H1 (cell line): ENCODE results near the gene PGM2. TPM values are rescaled to one million over a fixed set of nuclear protein-coding genes. Genes with fewer than 3 reads are reported as not detected.
A peak's percentile ranks its signal among the peaks of the same experiment; 100 is the strongest.

Experiments
- CTCF ChIA-PET: fragments of 300-600 bp; sonication (Branson Sonifier 250); formaldehyde crosslinking; loops from one replicate; lab custom pipeline; 2021; ENCODE audit not compliant: partially characterized antibody; lab: Charles Lee
- POLR2A ChIA-PET: fragments of 300-600 bp; sonication (Branson Sonifier 250); formaldehyde crosslinking; loops from one replicate; lab custom pipeline; 2021; ENCODE audit warnings: inconsistent platforms; ENCODE audit not compliant: partially characterized antibody; lab: Charles Lee
- DNase-seq, 2 experiments: peaks; one replicate each; pipeline versions ENCODE4 v3.0.0 to v3.0.0-alpha.2; 2010 to 2022; ENCODE audit warnings: low spot score in 2 of 2, low read depth in 1 of 2, mixed read lengths in 1 of 2
- FAIRE-seq: peaks from 2 replicates; lab custom pipeline; 2011; peaks lifted over from hg19 to GRCh38; lab: Jason Lieb, UNC
- H2AFZ ChIP-seq: 2 replicates; pipeline ENCODE4 v1.8.1; 2012; ENCODE audit warnings: low read length, inconsistent platforms
- H2AK5ac ChIP-seq: 2 replicates; pipeline ENCODE4 v1.6.1; 2013; ENCODE audit warnings: low read depth, low read length
- H2BK120ac ChIP-seq: replicated peaks from 2 replicates; pipeline ENCODE3; 2013; ENCODE audit warnings: low read depth, low read length, inconsistent platforms
- H2BK12ac ChIP-seq: 2 replicates; pipeline ENCODE4 v1.6.1; 2013; ENCODE audit warnings: low read depth, low read length
- H2BK15ac ChIP-seq: 2 replicates; pipeline ENCODE4 v1.6.1; 2013; ENCODE audit warnings: low read length
- H2BK20ac ChIP-seq: 2 replicates; pipeline ENCODE4 v1.6.1; 2013; ENCODE audit warnings: low read length
- H2BK5ac ChIP-seq: 2 replicates; pipeline ENCODE4 v1.6.1; 2013; ENCODE audit warnings: low read depth, low read length
- H3K14ac ChIP-seq: 2 replicates; pipeline ENCODE4 v1.6.1; 2013; ENCODE audit warnings: inconsistent platforms; ENCODE audit not compliant: insufficient read length
- H3K18ac ChIP-seq: 2 replicates; pipeline ENCODE4 v1.6.1; 2013; ENCODE audit warnings: low read length; ENCODE audit errors: extremely low read depth
- H3K23ac ChIP-seq: 2 replicates; pipeline ENCODE4 v1.6.1; 2013; ENCODE audit warnings: inconsistent platforms; ENCODE audit not compliant: insufficient read length
- H3K23me2 ChIP-seq: 2 replicates; pipeline ENCODE4 v1.6.1; 2013; ENCODE audit warnings: low read depth, low read length
- H3K27ac ChIP-seq: 2 replicates; pipeline ENCODE4 v1.6.1; 2011; ENCODE audit warnings: low read depth, low read length, inconsistent platforms
- H3K27me3 ChIP-seq, 4 experiments: replicated peaks in 1 of 4; 1 replicate in 1 of 4; 2 replicates in 3 of 4; pipeline versions ENCODE4 v1.6.1 to v1.8.1; 2011 to 2013; ENCODE audit warnings: low read length in 3 of 4, mild to moderate bottlenecking in 3 of 4, inconsistent platforms in 2 of 4, mixed read lengths in 2 of 4, moderate library complexity in 1 of 4; ENCODE audit not compliant: control insufficient read depth in 3 of 4, insufficient read depth in 3 of 4; ENCODE audit errors: extremely low read depth in 1 of 4
- H3K36me3 ChIP-seq, 4 experiments: 2 replicates each; pipeline versions ENCODE4 v1.6.1 to v1.8.1; 2011 to 2013; ENCODE audit warnings: mild to moderate bottlenecking in 4 of 4, low read length in 3 of 4, moderate library complexity in 2 of 4, control low read depth in 1 of 4, inconsistent platforms in 1 of 4; ENCODE audit not compliant: insufficient read depth in 4 of 4, control insufficient read depth in 2 of 4
- H3K4ac ChIP-seq: replicated peaks from 2 replicates; pipeline ENCODE3; 2013; ENCODE audit warnings: low read length, low read depth, mixed read lengths, inconsistent platforms; ENCODE audit not compliant: insufficient read length
- H3K4me1 ChIP-seq, 4 experiments: replicated peaks in 1 of 4; 1 replicate in 1 of 4; 2 replicates in 3 of 4; pipeline versions ENCODE4 v1.6.1 to v1.8.1; 2011 to 2013; ENCODE audit warnings: low read length in 3 of 4, inconsistent platforms in 2 of 4, mixed read lengths in 1 of 4; ENCODE audit not compliant: insufficient read depth in 4 of 4, control insufficient read depth in 3 of 4
- H3K4me2 ChIP-seq, 2 experiments: 2 replicates each; pipeline versions ENCODE4 v1.6.1 to v1.8.1; 2011 to 2013; ENCODE audit warnings: low read depth in 2 of 2, low read length in 2 of 2, control low read depth in 1 of 2, inconsistent platforms in 1 of 2, mild to moderate bottlenecking in 1 of 2; ENCODE audit not compliant: insufficient read depth in 1 of 2
- H3K4me3 ChIP-seq, 4 experiments: fragments of 200-600, 300-600 bp in 1 of 4; sonication (generic), shearing (Covaris generic), sonication (Bioruptor Twin) in 1 of 4; 2 replicates each; pipeline versions ENCODE4 v1.5.1 to v1.8.1; 2011 to 2016; ENCODE audit warnings: low read length in 4 of 4, low read depth in 3 of 4, control low read depth in 2 of 4, inconsistent platforms in 2 of 4, mild to moderate bottlenecking in 2 of 4, mixed read lengths in 1 of 4, moderate library complexity in 1 of 4; ENCODE audit not compliant: insufficient read depth in 2 of 4; ENCODE audit errors: extremely low read depth in 1 of 4
- H3K56ac ChIP-seq: replicated peaks from 2 replicates; pipeline ENCODE3; 2013; ENCODE audit warnings: low read depth, mild to moderate bottlenecking, mixed read lengths, low read length, inconsistent platforms; ENCODE audit not compliant: insufficient read length
- H3K79me1 ChIP-seq: 2 replicates; pipeline ENCODE4 v1.6.1; 2013; ENCODE audit warnings: low read depth, low read length, control low read depth
- H3K79me2 ChIP-seq, 2 experiments: 2 replicates each; pipeline versions ENCODE4 v1.6.1 to v1.8.1; 2012 to 2013; ENCODE audit warnings: low read length in 2 of 2, mild to moderate bottlenecking in 2 of 2, inconsistent platforms in 1 of 2; ENCODE audit not compliant: insufficient read depth in 2 of 2, control insufficient read depth in 1 of 2
- H3K9ac ChIP-seq, 4 experiments: replicated peaks in 1 of 4; 1 replicate in 1 of 4; 2 replicates in 3 of 4; pipeline versions ENCODE4 v1.6.1 to v1.8.1; 2011 to 2013; ENCODE audit warnings: low read depth in 3 of 4, low read length in 3 of 4, control low read depth in 2 of 4, mild to moderate bottlenecking in 2 of 4, moderate library complexity in 2 of 4, inconsistent platforms in 1 of 4; ENCODE audit errors: extremely low read depth in 1 of 4
- H3K9me3 ChIP-seq, 2 experiments: 2 replicates each; pipeline versions ENCODE4 v1.6.1 to v1.8.1; 2012 to 2013; ENCODE audit warnings: mild to moderate bottlenecking in 2 of 2, moderate library complexity in 2 of 2, control low read depth in 1 of 2, inconsistent platforms in 1 of 2, low read depth in 1 of 2, low read length in 1 of 2, mixed read lengths in 1 of 2; ENCODE audit not compliant: insufficient read depth in 2 of 2
- H4K20me1 ChIP-seq, 2 experiments: replicated peaks in 1 of 2; 2 replicates each; pipeline versions ENCODE3 to v1.8.1; 2011 to 2013; ENCODE audit warnings: inconsistent platforms in 2 of 2, low read length in 2 of 2, mild to moderate bottlenecking in 1 of 2; ENCODE audit not compliant: insufficient read depth in 2 of 2, control insufficient read depth in 1 of 2
- H4K5ac ChIP-seq: 2 replicates; pipeline ENCODE4 v1.6.1; 2013; ENCODE audit warnings: low read length, low read depth, mixed read lengths, inconsistent platforms; ENCODE audit not compliant: insufficient read length
- H4K8ac ChIP-seq: 2 replicates; pipeline ENCODE4 v1.8.0; 2013; ENCODE audit warnings: mild to moderate bottlenecking, moderate library complexity, low read length, inconsistent platforms; ENCODE audit not compliant: insufficient read depth; ENCODE audit errors: extremely low read depth
- H4K91ac ChIP-seq: replicated peaks from 2 replicates; pipeline ENCODE3; 2013; ENCODE audit warnings: low read length, mixed read lengths, inconsistent platforms; ENCODE audit not compliant: insufficient read length
- RAD21 ChIP-seq, 2 experiments: IDR thresholded peaks in 1 of 2; conservative IDR thresholded peaks in 1 of 2; 2 replicates each; pipeline ENCODE4 v1.6.1; 2011; ENCODE audit warnings: low read depth in 2 of 2, low read length in 2 of 2, improper control_type of control experiment in 1 of 2, inconsistent platforms in 1 of 2, mild to moderate bottlenecking in 1 of 2, moderate library complexity in 1 of 2
- SAP30 ChIP-seq: fragments of 300-600 bp; sonication (generic); IDR thresholded peaks from 2 replicates; pipeline ENCODE4 v1.7.1; 2012; ENCODE audit warnings: low read length, moderate library complexity, mild to moderate bottlenecking, inconsistent platforms; ENCODE audit not compliant: insufficient read depth, insufficient replicate concordance
- WGBS, 2 experiments: shearing (Covaris generic) in 1 of 2; methylation state at CpG; one replicate each; pipeline versions ENCODE4 v1.1.6 to v1.1.7; 2013 to 2015; ENCODE audit warnings: low lambda C conversion rate in 2 of 2, mixed read lengths in 2 of 2, inconsistent platforms in 1 of 2, low coverage in 1 of 2, missing lambda C conversion rate in 1 of 2; ENCODE audit not compliant: insufficient replicate concordance in 2 of 2, insufficient coverage in 1 of 2, insufficient read length in 1 of 2; ENCODE audit errors: extremely low coverage in 1 of 2, missing lambda C conversion rate in 1 of 2; 5-methylcytosine and 5-hydroxymethylcytosine counted together
- polyA plus RNA-seq, 7 experiments: library from polyadenylated mRNA; depleted of rRNA in 3 of 7; stranded (reverse) in 5 of 7; unstranded in 2 of 7; fragments of >200 nt in 5 of 7; fragments of 200-250 nt in 2 of 7; gene quantifications; 1 replicate in 5 of 7; 2 replicates in 1 of 7; 4 replicates in 1 of 7; pipeline versions ENCODE4 v1.2.1 to v1.2.3, GENCODE V29; 2011 to 2013; ENCODE audit warnings: missing spikeins in 2 of 7, mixed read lengths in 2 of 7
- total RNA-seq: library from RNA; stranded (reverse); fragmentation: NEBNext Ultra II Directional; extraction: Animal tissue kit (Norgen Biotek cat#: 25700); gene quantifications from 2 replicates; pipeline ENCODE4 v1.2.1, GENCODE V29; 2021
- TF ChIP-seq, protein P1 (sequence below), 3 experiments: IDR thresholded peaks; 1 replicate in 2 of 3; 2 replicates in 1 of 3; pipeline versions ENCODE4 v1.5.1 to v1.6.1; 2011; ENCODE audit warnings: low read length in 3 of 3, mild to moderate bottlenecking in 3 of 3, inconsistent platforms in 2 of 3, low read depth in 1 of 3, moderate library complexity in 1 of 3; ENCODE audit not compliant: insufficient read depth in 1 of 3; ENCODE audit errors: control extremely low read depth in 1 of 3
- TF ChIP-seq, protein P2 (sequence below): IDR thresholded peaks from 2 replicates; pipeline ENCODE4 v1.6.1; 2012; ENCODE audit warnings: low read length, inconsistent platforms

Gene PGM2
- total and polyA plus RNA-seq, 2 of the 8 experiments (the other 6 are each of a cell fraction or from before 2014, with no cell fraction given) = 7.7 to 38.0 TPM

DNA sequence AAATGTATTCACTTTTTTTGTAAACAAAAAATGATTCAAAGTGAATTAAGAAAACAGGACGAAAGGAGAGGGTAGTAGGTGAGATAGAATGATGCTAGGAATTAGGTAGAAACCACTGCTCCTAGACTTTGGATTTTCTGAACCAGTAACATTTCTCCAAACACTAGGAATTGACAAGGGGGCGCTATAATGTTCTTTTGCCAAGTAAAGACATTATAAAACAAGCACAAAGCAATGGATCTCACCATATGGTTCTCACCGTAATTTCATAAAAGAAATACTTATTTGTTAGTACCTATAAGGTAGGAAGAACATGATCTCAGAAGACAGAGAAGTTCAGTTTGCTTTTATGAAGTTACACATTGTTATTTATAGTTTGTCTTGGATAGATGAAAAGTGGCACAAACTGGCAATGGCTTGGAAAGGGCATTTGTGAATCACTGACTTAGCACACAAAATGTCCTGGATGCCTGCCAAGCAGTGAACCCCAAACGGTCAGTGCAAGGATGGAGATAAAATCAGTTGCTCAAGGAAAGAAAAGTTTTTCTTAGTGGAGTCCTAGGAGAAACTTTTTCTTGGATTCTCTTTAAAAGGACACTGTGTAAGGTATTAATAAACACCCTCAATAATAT lies 56.3 kb downstream of the PGM2 start:
- Histone ChIP-seq H2AK5ac (no peak overlapping the region), H2BK12ac (no peak overlapping the region), H3K23me2 (no peaks in the 10 kb centered on the region; the same call in 1 of the 2 replicates), H3K4ac (no peak overlapping the region), H4K91ac (no peak overlapping the region), H3K4me1 (no peaks in the 10 kb centered on the region), H3K9ac (no peak overlapping the region), H3K36me3 (no peaks in the 10 kb centered on the region), H3K9me3 (no peaks in the 10 kb centered on the region), H3K14ac (no peak overlapping the region), H3K27me3 (peaks cover 0 to 2% (median 0%) of the 10 kb centered on the region in 4 experiments; a peak in 2 of 7 replicates), H3K27ac (no peak overlapping the region), H3K79me1 (no peaks in the 10 kb centered on the region), H3K4me3 (no peak overlapping the region), H3K56ac (no peak overlapping the region), H2BK120ac (no peak overlapping the region), H3K4me2 (no peak overlapping the region), H3K18ac (no peak overlapping the region), H2BK5ac (no peak overlapping the region), H2BK15ac (no peak overlapping the region), H4K5ac (no peak overlapping the region), H3K79me2 (no peaks in the 10 kb centered on the region), H2BK20ac (no peak overlapping the region), H3K23ac (no peak overlapping the region), H2AFZ (no peak overlapping the region), H4K8ac (no peak overlapping the region), H4K20me1 (peaks cover 0 to 1% of the 10 kb centered on the region in 2 experiments)
- no peak for FAIRE-seq
- TF ChIP-seq, protein P1, sequence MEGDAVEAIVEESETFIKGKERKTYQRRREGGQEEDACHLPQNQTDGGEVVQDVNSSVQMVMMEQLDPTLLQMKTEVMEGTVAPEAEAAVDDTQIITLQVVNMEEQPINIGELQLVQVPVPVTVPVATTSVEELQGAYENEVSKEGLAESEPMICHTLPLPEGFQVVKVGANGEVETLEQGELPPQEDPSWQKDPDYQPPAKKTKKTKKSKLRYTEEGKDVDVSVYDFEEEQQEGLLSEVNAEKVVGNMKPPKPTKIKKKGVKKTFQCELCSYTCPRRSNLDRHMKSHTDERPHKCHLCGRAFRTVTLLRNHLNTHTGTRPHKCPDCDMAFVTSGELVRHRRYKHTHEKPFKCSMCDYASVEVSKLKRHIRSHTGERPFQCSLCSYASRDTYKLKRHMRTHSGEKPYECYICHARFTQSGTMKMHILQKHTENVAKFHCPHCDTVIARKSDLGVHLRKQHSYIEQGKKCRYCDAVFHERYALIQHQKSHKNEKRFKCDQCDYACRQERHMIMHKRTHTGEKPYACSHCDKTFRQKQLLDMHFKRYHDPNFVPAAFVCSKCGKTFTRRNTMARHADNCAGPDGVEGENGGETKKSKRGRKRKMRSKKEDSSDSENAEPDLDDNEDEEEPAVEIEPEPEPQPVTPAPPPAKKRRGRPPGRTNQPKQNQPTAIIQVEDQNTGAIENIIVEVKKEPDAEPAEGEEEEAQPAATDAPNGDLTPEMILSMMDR (IDR thresholded peaks at IDR 0.05; ENCODE audit: control extremely low read depth in 1 of 3, insufficient read depth in 1 of 3, low read depth in 1 of 3, low read length in 3 of 3) = peak in 1 of 3 experiments; percentile 42; a peak in 2 of 4 replicates
- TF ChIP-seq RAD21 (IDR thresholded peaks at IDR 0.05 in 1 of 2, conservative IDR thresholded peaks at IDR 0.05 in 1 of 2; ENCODE audit: low read depth in 2 of 2, low read length in 2 of 2) = peak; percentile 2 to 28; a peak in 2 of 4 replicates
- TF ChIP-seq, protein P2, sequence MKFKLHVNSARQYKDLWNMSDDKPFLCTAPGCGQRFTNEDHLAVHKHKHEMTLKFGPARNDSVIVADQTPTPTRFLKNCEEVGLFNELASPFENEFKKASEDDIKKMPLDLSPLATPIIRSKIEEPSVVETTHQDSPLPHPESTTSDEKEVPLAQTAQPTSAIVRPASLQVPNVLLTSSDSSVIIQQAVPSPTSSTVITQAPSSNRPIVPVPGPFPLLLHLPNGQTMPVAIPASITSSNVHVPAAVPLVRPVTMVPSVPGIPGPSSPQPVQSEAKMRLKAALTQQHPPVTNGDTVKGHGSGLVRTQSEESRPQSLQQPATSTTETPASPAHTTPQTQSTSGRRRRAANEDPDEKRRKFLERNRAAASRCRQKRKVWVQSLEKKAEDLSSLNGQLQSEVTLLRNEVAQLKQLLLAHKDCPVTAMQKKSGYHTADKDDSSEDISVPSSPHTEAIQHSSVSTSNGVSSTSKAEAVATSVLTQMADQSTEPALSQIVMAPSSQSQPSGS = no peak
- no peak for TF ChIP-seq SAP30
- 47% methylated on average over 4 of the region's 4 CpGs; no CpG with 5 or more reads in 1 of the 2 experiments for WGBS, 2 experiments
- POLR2A ChIA-PET = no interaction called here
- CTCF ChIA-PET = interaction anchor here (0.6 to 0.9 kb wide), 2 partner anchors 14 to 15 kb away, joined by 3 read pairs; no protein-coding TSS in a partner anchor
- no peak for DNase-seq
